ENCODE results near the gene FLOT2. TPM values are rescaled to one million over a fixed set of nuclear protein-coding genes. Genes with fewer than 3 reads are reported as not detected.
"Not testable (repeated sequence)": the region's sequence is repeated elsewhere in the genome, so short reads cannot be mapped to it uniquely, and the experiment has no call there.

The FLOT2 gene
- total and polyA plus RNA-seq, 7 donors: 30.4 to 81.1 (median 40.8) TPM

DNA sequence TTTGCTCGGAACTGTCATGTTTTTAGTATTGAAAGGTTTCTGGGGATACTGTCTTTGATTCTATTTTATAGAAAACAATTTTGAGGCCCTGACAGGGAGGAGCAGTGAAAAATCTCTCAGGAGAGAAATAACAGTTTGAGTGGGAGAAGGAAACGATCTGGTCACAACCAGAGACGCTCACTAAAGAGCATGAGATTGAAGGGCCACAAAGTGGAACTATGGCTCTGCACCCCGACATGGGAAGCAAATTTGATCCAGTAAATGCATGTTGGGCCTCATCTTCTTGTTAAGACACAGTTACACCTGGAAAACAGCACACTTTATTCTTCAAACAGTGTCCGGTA is 42.2 kb downstream of the FLOT2 start:
- H3K4me1 ChIP-seq: peaks cover 11% of the 10 kb centered on the region
- DNase-seq: no peak
- no peaks in the 10 kb centered on the region for H3K27me3 ChIP-seq (ENCODE audit: insufficient read depth in 3 of 3, low read length in 2 of 3)
- intact Hi-C loops (cut with DNase I): loop anchor here (5.0 kb wide), 2 partner anchors 42 to 43 kb away; partner anchors contain the start of gene FLOT2 (in 2 of the 2)
- peak overlapping the region; percentile 96 for H3K4me3 ChIP-seq
- H3K9me3 ChIP-seq: no peaks in the 10 kb centered on the region
- TF ChIP-seq, protein P1, sequence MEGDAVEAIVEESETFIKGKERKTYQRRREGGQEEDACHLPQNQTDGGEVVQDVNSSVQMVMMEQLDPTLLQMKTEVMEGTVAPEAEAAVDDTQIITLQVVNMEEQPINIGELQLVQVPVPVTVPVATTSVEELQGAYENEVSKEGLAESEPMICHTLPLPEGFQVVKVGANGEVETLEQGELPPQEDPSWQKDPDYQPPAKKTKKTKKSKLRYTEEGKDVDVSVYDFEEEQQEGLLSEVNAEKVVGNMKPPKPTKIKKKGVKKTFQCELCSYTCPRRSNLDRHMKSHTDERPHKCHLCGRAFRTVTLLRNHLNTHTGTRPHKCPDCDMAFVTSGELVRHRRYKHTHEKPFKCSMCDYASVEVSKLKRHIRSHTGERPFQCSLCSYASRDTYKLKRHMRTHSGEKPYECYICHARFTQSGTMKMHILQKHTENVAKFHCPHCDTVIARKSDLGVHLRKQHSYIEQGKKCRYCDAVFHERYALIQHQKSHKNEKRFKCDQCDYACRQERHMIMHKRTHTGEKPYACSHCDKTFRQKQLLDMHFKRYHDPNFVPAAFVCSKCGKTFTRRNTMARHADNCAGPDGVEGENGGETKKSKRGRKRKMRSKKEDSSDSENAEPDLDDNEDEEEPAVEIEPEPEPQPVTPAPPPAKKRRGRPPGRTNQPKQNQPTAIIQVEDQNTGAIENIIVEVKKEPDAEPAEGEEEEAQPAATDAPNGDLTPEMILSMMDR (IDR thresholded peaks at IDR 0.05): no peak
- ATAC-seq: no peak
- peak overlapping the region; percentile 86 for H3K27ac ChIP-seq
- 11 to 16% (median 13%) methylated on average over 5 of the region's 5 CpGs for WGBS, 3 donors
- peaks cover 10 to 43% of the 10 kb centered on the region in 2 donors for H3K36me3 ChIP-seq (ENCODE audit: insufficient read depth in 1 of 2, low read depth in 1 of 2)

GRCh38 chr17:28854457-28855335 is 42.8 kb downstream of the FLOT2 start, which contains the start of gene ERAL1:
TSS of gene ERAL1 (plus strand) at chr17:28855016. CDS start at chr17:28855035, 19 bp downstream.
- H3K36me3 ChIP-seq (ENCODE audit: insufficient read depth in 1 of 2, low read depth in 1 of 2): peaks cover 10 to 37% of the 10 kb centered on the region in 2 donors
- H3K9me3 ChIP-seq: no peaks in the 10 kb centered on the region
- intact Hi-C loops (cut with DNase I): loop anchor here (5.0 kb wide), 2 partner anchors 42 to 43 kb away; partner anchors contain the start of gene FLOT2 (in 2 of the 2)
- ATAC-seq (peak; percentile 98 to 99 (median 99)), DNase-seq (peak; percentile 86 to 91)
- H3K4me1 ChIP-seq: peaks cover 11% of the 10 kb centered on the region
- no peaks in the 10 kb centered on the region for H3K27me3 ChIP-seq (ENCODE audit: insufficient read depth in 3 of 3, low read length in 2 of 3)
- peak within 1 kb of the TSS; percentile 86 for H3K27ac ChIP-seq
- WGBS, 3 donors: 0 to 1% (median 0%) methylated on average over 42 of the region's 42 CpGs
- TF ChIP-seq, protein P1 (IDR thresholded peaks at IDR 0.05): no peak
- peak within 1 kb of the TSS; percentile 96 for H3K4me3 ChIP-seq

GRCh38 chr17:28853295-28853694 is 44.2 kb downstream of the FLOT2 start:
- Histone ChIP-seq H3K27ac (no peak overlapping the region), H3K27me3 (ENCODE audit: insufficient read depth in 3 of 3, low read length in 2 of 3) (no peaks in the 10 kb centered on the region), H3K9me3 (no peaks in the 10 kb centered on the region), H3K36me3 (ENCODE audit: insufficient read depth in 1 of 2, low read depth in 1 of 2) (peaks cover 7 to 23% of the 10 kb centered on the region in 2 donors), H3K4me3 (no peak overlapping the region), H3K4me1 (peaks cover 11% of the 10 kb centered on the region)
- ATAC-seq: no peak
- no peak for DNase-seq
- WGBS, 3 donors: 93 to 97% (median 95%) methylated on average over 2 of the region's 2 CpGs
- intact Hi-C loops (cut with DNase I): no loop called here
- TF ChIP-seq, protein P1 (IDR thresholded peaks at IDR 0.05): no peak

DNA sequence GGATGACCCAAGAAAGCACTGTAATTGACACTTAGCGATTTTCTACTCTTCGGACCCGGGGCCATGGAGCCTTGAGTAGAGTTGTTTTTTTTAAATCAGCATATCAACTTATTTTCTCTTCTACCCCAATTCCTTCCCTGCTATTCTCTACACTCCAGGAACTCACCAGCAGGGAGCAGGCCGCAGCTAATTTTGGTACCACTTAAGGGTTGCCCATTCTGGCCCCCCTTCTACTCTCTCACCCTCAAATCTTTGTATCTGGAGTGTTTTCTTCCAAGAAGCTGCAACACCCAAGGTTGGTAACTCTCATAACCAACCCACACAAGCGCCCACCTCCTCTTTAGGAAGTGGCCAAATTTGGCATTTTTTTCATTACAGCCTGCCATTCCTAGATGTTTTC is 48.3 kb downstream of the FLOT2 start:
- Histone ChIP-seq H3K36me3 (ENCODE audit: insufficient read depth in 1 of 2, low read depth in 1 of 2) (no peaks in the 10 kb centered on the region), H3K4me3 (no peak overlapping the region), H3K27me3 (ENCODE audit: insufficient read depth in 3 of 3, low read length in 2 of 3) (no peaks in the 10 kb centered on the region), H3K4me1 (peaks cover 4% of the 10 kb centered on the region), H3K9me3 (no peaks in the 10 kb centered on the region), H3K27ac (no peak overlapping the region)
- ATAC-seq: no peak
- TF ChIP-seq, protein P1 (IDR thresholded peaks at IDR 0.05): no peak
- WGBS, 3 donors: 84 to 89% (median 86%) methylated on average over 5 of the region's 5 CpGs
- intact Hi-C loops (cut with DNase I): no loop called here
- no peak for DNase-seq

GRCh38 chr17:28848667-28849066 is 48.9 kb downstream of the FLOT2 start:
- H3K36me3 ChIP-seq (ENCODE audit: insufficient read depth in 1 of 2, low read depth in 1 of 2); H3K4me3 ChIP-seq; H3K9me3 ChIP-seq; H3K4me1 ChIP-seq; H3K27ac ChIP-seq; H3K27me3 ChIP-seq (ENCODE audit: insufficient read depth in 3 of 3, low read length in 2 of 3); intact Hi-C loops (cut with DNase I): not testable (repeated sequence)
- 85 to 88% (median 87%) methylated on average over 15 of the region's 15 CpGs for WGBS, 3 donors
- ATAC-seq (peak in 1 of 4 donors; percentile 35), DNase-seq (peak; percentile 11 to 56)

- H3K9me3 ChIP-seq; intact Hi-C loops (cut with DNase I); H3K4me1 ChIP-seq; ATAC-seq; H3K4me3 ChIP-seq; H3K36me3 ChIP-seq (ENCODE audit: insufficient read depth in 1 of 2, low read depth in 1 of 2); H3K27me3 ChIP-seq (ENCODE audit: insufficient read depth in 3 of 3, low read length in 2 of 3); H3K27ac ChIP-seq; DNase-seq: not testable (repeated sequence)
- 89% methylated on average over 9 of the region's 9 CpGs for WGBS, 3 donors
Measured at GRCh38 chr17:28846699-28847098, 50.8 kb downstream of the FLOT2 start.

Measured in psoas muscle (tissue), 8 donors.